ENCODE results near the gene CRELD2. TPM values are rescaled to one million over a fixed set of nuclear protein-coding genes. Genes with fewer than 3 reads are reported as not detected.

CRELD2 gene
- total and polyA plus RNA-seq, 5 experiments from 2014 or later = 22.1 to 43.6 (median 35.8) TPM

- H3K9me3 Mint-ChIP-seq = no peaks in the 10 kb centered on the region
- peak; percentile 52 to 90 (median 78) for DNase-seq
- peaks cover 0 to 2% (median 0%) of the 10 kb centered on the region in 3 donors for H3K36me3 Mint-ChIP-seq
- H3K4me3 Mint-ChIP-seq = peak overlapping the region in 1 of 10 donors; percentile 37
- peak overlapping the region in 4 of 10 donors; percentile 31 to 70 (median 51) for H3K27ac Mint-ChIP-seq
- peaks cover 15 to 54% (median 48%) of the 10 kb centered on the region in 4 donors for H3K4me1 Mint-ChIP-seq
- H3K27me3 Mint-ChIP-seq = no peaks in the 10 kb centered on the region
- peak; percentile 42 to 63 for ATAC-seq
- POLR2A ChIA-PET = interaction anchor here (0.9 to 1.9 kb wide), 4 partner anchors 30 to 162 kb away, joined by 4 to 10 read pairs (median 4); no protein-coding TSS in a partner anchor
These were observed 11.0 kb downstream of the CRELD2 start for GRCh38 chr22:49929211-49929979.

GRCh38 chr22:49929994-49930575 lies 11.7 kb downstream of the CRELD2 start:
- DNase-seq (no peak), ATAC-seq (no peak)
- H3K27me3 Mint-ChIP-seq = no peaks in the 10 kb centered on the region
- POLR2A ChIA-PET = interaction anchor here (0.9 to 1.9 kb wide), 7 partner anchors 29 to 163 kb away, joined by 4 to 10 read pairs (median 5); no protein-coding TSS in a partner anchor
- H3K27ac Mint-ChIP-seq = peak overlapping the region in 6 of 10 donors; percentile 31 to 67 (median 52)
- peaks cover 0 to 2% (median 0%) of the 10 kb centered on the region in 3 donors for H3K36me3 Mint-ChIP-seq
- peak overlapping the region in 5 of 10 donors; percentile 22 to 60 (median 36) for H3K4me3 Mint-ChIP-seq
- no peaks in the 10 kb centered on the region for H3K9me3 Mint-ChIP-seq
- H3K4me1 Mint-ChIP-seq = peaks cover 15 to 53% (median 46%) of the 10 kb centered on the region in 4 donors

DNA sequence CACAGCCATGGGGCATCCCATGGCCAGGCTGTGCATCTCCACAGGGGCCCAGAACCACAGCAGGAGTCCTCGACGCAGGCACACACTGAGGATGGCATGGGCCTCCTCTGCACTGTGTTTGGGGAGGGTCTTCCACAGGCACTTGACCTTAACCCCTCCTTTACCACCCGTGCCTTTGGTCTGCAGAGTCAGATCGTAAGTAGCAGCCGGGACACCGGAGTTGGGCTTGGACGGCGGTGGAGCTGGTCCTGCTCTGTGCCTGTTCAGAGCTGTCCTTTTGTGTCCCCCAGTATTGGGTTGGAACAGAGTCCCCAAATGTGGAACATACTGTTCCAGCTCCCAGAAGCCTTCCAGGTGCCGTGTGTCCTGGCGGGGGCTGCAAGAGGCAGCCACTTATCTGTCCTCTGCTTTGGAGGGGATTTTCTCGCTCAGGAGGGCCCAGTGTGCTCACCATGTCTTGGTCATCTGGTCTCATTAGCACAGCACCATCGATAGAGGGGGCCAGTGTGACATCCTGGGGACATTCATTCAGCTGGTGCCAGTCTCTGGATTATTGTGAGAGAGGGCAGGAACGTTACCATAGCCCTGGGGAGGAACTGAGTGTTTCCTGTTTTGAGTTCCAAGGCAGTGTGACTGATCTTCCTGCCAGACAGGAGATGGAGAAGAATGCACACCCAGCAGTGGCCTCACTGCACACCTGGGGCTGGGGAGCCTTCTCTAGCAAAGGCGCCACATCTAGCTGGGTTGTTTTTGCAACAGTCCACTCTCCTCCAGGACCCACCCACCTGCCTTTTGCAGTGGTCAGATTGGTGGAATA lies 12.4 kb downstream of the CRELD2 start:
- ATAC-seq (peak in 1 of 2 donors; percentile 6), DNase-seq (peak in 3 of 10 donors; percentile 18 to 40 (median 34))
- Mint-ChIP-seq H3K27ac (peak overlapping the region; percentile 51 to 88 (median 78)), H3K4me3 (peak overlapping the region; percentile 13 to 60 (median 41)), H3K4me1 (peaks cover 8 to 46% (median 39%) of the 10 kb centered on the region in 4 donors), H3K27me3 (no peaks in the 10 kb centered on the region), H3K9me3 (no peaks in the 10 kb centered on the region), H3K36me3 (no peaks in the 10 kb centered on the region)
- POLR2A ChIA-PET = interaction anchor here (0.6 to 1.9 kb wide), 12 partner anchors 13 to 308 kb away, joined by 3 to 10 read pairs (median 4); partner anchors contain the start of gene PIM3

DNA sequence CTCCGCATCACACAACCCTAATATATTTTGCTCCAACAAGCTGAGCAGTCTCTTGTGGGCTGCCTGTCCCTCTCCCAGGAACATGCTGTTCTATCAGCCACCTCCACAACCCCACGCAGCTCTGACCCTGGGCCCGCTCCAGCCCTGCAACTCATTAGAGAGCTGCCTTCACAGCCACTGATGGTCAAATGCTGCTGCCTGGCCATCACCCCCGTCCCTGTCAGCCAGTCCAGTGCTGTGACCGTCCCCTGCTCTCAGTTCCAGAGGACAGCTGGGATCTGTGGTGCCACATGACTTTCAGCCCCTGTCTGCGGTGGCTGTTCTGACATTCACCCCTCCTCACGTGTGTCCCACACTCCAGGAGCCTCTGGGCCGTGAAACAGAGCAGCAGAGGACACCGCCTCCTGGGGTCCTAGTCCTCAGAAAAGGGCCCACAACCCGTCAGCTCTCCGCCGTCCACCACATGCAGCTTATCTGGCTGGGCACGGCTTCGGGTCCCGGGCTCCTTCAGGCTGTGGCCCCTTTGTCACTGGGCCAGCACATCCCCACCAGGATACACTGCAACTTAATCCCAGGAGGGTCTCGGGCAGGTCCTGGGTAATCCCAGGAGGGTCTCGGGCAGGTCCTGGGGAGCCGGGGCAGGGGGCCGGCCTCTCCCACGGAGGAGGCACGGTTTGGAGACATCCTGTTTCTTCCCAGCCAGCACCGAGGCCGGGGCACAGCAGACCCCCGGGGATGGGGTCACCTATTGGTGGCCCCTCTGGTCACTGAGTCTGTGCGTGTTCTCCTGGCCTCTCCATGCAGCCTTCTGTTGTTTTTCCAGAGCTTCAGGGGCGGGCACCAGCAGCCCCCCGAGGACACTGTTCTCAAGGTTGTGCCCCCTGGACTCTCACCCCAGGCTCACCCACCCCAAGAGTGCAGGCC lies 15.1 kb downstream of the CRELD2 start:
- no peak for DNase-seq
- Mint-ChIP-seq H3K36me3 (no peaks in the 10 kb centered on the region), H3K27ac (peak overlapping the region; percentile 64 to 94 (median 89)), H3K27me3 (no peaks in the 10 kb centered on the region), H3K9me3 (no peaks in the 10 kb centered on the region), H3K4me3 (peak overlapping the region in 9 of 10 donors; percentile 20 to 76 (median 36)), H3K4me1 (peaks cover 3 to 40% (median 33%) of the 10 kb centered on the region in 4 donors)
- POLR2A ChIA-PET = interaction anchor here (1.0 to 2.0 kb wide), 5 partner anchors 10 to 61 kb away, joined by 3 to 14 read pairs (median 4); partner anchors contain the start of genes ALG12, CRELD2 and PIM3
- ATAC-seq = no peak

DNA sequence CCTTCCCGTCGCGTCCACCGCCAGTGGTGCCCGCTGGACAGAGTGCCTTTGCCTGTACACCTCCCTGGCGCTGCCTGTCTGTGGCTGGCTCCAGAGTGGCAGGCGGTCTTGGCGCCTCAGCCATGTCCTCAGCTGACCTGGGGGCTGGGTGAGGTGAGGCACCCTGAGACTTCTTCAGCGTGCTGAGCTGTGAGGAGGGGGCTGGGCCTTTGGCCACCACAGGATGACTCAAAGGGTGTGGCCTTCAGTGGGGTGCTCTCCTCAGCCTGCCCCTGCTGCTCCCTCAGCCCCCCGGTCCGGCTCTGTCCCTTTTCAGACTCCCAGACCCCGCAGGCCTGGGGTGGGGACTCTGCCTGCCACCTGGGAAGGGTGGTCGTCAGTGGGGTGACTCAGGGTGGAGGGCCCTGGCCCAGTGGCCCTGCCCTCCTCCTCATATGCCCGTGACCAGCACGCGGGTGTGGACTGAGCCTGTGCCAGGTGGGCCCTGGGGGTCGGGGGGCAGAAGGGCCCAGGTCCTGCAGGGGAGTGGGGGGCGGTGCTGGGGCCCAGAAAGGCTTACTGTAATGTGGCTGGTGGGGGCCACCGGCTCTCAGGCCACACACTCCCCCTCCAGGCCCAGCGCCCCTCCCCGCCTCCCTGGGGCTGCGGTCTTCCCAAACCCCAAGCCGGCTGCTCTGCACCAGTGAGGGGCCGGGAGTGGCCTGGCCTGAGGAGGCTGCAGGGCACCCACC lies 15.9 kb downstream of the CRELD2 start:
- Mint-ChIP-seq H3K4me3 (peak overlapping the region in 9 of 10 donors; percentile 14 to 70 (median 30)), H3K27ac (peak overlapping the region in 8 of 10 donors; percentile 12 to 82 (median 60)), H3K9me3 (no peaks in the 10 kb centered on the region), H3K27me3 (no peaks in the 10 kb centered on the region), H3K36me3 (no peaks in the 10 kb centered on the region), H3K4me1 (peaks cover 3 to 40% (median 33%) of the 10 kb centered on the region in 4 donors)
- POLR2A ChIA-PET = interaction anchor here (1.2 to 2.0 kb wide), 3 partner anchors 22 to 60 kb away, joined by 3 to 14 read pairs (median 3); partner anchors contain the start of gene PIM3
- DNase-seq (peak in 6 of 10 donors; percentile 30 to 50 (median 38)), ATAC-seq (no peak)

- peak overlapping the region in 4 of 10 donors; percentile 40 to 69 (median 54) for H3K27ac Mint-ChIP-seq
- peaks cover 3 to 38% (median 32%) of the 10 kb centered on the region in 4 donors for H3K4me1 Mint-ChIP-seq
- H3K9me3 Mint-ChIP-seq = no peaks in the 10 kb centered on the region
- POLR2A ChIA-PET = interaction anchor here (0.6 to 5.3 kb wide), 4 partner anchors 10 to 36 kb away, joined by 3 to 74 read pairs (median 12); partner anchors contain the start of gene PIM3
- peak; percentile 55 to 91 (median 82) for DNase-seq
- no peaks in the 10 kb centered on the region for H3K27me3 Mint-ChIP-seq
- H3K36me3 Mint-ChIP-seq = no peaks in the 10 kb centered on the region
- ATAC-seq = peak; percentile 11 to 24
- peak overlapping the region in 5 of 10 donors; percentile 18 to 60 (median 41) for H3K4me3 Mint-ChIP-seq
These were observed 16.6 kb downstream of the CRELD2 start for GRCh38 chr22:49934891-49935557.

DNA sequence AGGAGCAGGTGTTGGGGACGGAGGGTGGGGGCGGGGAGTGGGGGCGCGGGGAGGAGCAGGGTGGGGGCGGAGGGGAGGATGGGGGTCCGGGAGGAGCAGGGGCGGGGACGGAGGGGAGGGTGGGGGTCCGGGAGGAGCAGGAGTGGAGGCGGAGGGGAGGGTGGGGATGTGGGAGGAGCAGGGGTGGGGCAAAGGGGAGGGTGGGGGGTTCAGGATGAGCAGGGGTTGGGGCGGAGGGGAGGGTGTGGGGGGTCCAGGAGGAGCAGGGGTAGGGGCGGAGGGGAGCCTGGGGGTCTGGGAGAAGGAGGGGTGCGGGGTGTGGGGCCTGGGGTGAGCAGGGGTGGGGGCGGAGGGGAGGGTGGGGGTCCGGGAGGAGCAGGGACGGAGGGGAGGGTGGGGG lies 17.1 kb downstream of the CRELD2 start:
- POLR2A ChIA-PET = interaction anchor here (0.6 to 5.3 kb wide), 8 partner anchors 10 to 35 kb away, joined by 3 to 74 read pairs (median 9); partner anchors contain the start of gene PIM3
- Mint-ChIP-seq H3K27me3 (no peaks in the 10 kb centered on the region), H3K9me3 (no peaks in the 10 kb centered on the region), H3K36me3 (no peaks in the 10 kb centered on the region), H3K4me3 (peak overlapping the region in 7 of 10 donors; percentile 12 to 87 (median 67)), H3K4me1 (peaks cover 3 to 33% (median 29%) of the 10 kb centered on the region in 4 donors), H3K27ac (peak overlapping the region in 6 of 10 donors; percentile 52 to 87 (median 84))
- ATAC-seq (no peak), DNase-seq (peak in 1 of 10 donors; percentile 15)

- peaks cover 0 to 5% (median 0%) of the 10 kb centered on the region in 9 donors for H3K9me3 Mint-ChIP-seq
- H3K4me1 Mint-ChIP-seq = peaks cover 0 to 26% (median 22%) of the 10 kb centered on the region in 4 donors
- H3K4me3 Mint-ChIP-seq = peak overlapping the region; percentile 55 to 87 (median 72)
- peak; percentile 79 to 83 for ATAC-seq
- no peaks in the 10 kb centered on the region for H3K36me3 Mint-ChIP-seq
- H3K27ac Mint-ChIP-seq = peak overlapping the region; percentile 72 to 94 (median 86)
- POLR2A ChIA-PET = interaction anchor here (0.6 to 5.3 kb wide), 12 partner anchors 11 to 88 kb away, joined by 3 to 74 read pairs (median 6); partner anchors contain the start of gene PIM3
- H3K27me3 Mint-ChIP-seq = no peaks in the 10 kb centered on the region
- peak; percentile 81 to 93 (median 88) for DNase-seq
These were observed 17.9 kb downstream of the CRELD2 start for GRCh38 chr22:49936018-49936972.

Measured in naive thymus-derived CD8-positive, alpha-beta T cell (primary cell).